Activated CD8-positive, alpha-beta memory T cell treated with anti-CD3 and anti-CD28 coated beads, Interleukin-2, amount 50 U/mL, for 48 hours (primary cell): ENCODE data around the gene USB1.
"Not testable (repeated sequence)": the region's sequence is repeated elsewhere in the genome, so short reads cannot be mapped to it uniquely, and the experiment has no call there.

Experiments
- DNase-seq: peaks from one replicate; pipeline ENCODE4 v3.0.0-alpha.2; 2020

The USB1 gene

DNA sequence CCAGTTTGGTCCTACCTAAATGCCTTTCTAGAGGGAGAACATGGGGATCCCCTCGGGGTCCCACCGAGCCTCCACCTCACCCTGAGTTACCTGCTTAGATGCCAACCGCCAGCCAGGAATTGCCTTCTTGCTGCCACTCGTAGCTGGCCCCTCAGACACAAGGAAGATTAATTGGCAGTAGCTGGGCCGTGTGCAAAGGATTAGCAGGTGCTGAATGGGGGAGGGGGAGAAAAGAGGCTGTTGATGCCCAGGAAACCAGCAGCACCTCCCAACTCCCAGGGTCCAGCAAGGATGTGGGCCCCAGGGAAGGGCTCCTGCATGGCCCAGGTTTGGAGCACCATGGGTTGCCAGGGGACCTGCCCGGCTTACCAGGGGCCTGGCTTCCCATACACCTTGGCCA is 30.2 kb upstream of the USB1 start, which contains the start of gene CNGB1:
TSS of gene CNGB1 (minus strand) at position 159 of the 400 bp plus-strand sequence. CDS start 3,842 bp downstream, outside the sequence.
- DNase-seq, result no peak

DNA sequence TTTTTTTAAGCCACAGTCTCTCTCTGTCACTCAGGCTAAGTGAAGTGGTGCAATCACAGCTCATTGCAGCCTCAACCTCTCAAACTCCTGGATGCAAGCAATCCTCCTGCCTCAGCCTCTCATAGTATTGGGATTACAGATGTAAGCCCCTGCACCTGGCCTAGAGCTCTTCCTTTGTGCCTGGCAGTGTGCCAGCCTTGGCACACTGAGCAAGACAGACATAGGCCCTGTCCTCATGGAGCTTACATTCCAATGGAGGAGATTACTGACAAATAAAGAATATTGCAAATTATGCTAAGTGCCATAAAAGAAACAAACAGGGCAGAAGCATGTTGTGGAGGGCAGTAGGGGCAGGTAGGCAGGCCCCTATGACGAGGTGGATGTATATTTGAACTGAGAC is 29.4 kb upstream of the USB1 start:
- DNase-seq, result no peak

DNA sequence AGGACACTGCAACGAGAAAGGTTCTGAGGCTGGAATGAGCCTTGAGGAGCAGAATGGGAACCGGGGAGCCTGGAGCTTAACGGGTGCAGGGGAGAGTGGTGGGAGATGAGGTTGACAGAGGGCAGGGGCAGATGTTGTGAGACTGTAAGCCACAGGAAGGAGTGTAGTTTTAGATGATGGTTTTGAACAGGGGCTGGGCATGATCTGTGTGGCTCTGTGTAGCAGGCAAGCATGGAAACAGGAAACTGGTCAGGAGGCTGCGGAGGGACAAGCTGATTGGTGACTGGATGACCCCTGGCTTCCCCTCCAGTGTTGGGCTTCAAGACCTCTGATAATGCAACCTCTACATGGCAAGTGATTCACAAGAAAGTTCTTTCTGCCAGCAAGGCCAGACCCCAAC is 28.9 kb upstream of the USB1 start:
- DNase-seq, result no peak

DNA sequence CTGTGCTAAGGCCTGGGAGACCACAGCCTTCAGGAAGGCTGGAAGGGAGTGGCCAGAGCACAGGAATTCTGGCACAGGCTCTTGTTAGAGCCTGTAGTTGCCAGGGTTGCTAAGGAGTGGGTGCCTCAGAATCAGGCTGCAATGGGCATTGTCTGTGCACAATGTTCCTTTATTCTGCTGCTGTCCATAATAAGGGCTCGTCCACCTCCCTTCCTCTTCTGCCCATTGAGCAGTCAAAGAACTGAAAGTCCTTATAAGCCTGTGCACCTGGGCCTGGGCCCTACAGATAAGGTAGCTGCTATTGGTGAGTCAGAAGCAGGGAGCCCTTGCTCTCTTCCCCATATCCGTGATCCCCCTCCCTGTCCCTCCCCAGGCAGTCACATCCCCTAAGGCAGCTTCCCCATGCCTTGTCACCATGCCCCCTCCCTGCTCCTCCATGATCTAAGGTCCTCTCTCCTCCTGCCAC is 24.8 kb upstream of the USB1 start:
- DNase-seq, result no peak

DNA sequence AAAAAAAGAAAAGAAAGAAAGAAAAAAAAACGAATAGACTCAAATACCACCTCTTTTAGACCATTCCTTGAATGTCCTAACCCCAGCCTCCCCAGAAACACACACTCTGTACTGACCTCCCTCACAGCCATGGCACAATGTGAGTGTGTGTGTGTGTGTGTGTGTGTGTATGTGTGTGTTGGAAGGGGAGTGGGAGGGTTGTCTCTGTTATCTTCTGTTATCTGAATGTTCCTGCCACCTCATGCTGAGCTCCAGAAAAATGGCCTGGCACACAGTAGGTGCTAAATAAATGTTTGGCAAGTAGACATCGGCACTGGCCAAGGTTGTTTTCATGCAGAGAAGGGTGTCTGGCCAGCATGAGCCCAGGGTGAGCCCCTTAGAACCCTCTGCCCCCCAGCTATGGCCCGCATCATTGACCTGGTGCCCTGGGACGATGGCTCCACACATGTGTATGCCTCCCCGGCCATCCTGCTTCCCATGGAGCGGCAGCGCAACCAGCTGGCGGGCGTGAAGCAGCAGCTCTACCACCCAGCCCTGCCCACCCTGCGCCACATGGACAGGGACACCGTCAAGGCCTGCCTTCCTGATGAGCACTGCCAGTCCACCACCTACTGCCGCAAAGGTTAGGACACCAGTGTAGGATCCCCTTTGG is 23.7 kb upstream of the USB1 start:
- DNase-seq, result no peak

DNA sequence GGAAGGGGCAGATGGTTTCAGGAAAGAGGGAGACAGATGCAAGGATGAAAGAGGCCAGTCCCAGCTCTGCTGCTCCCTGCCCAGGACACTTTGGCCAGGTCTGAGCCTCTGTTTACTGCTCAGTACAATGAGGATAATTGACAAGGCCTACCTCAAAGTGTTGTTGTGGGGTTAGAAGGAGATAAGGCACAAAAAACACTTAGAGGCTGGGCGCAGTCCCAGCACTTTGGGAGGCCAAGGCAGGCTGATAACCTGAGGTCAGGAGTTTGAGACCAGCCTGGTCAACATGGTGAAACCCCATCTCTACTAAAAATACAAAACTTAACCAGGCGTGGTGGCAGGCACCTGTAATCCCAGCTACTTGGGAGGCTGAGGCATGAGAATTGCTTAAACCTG is 23.1 kb upstream of the USB1 start:
- not testable (repeated sequence) for DNase-seq

DNA sequence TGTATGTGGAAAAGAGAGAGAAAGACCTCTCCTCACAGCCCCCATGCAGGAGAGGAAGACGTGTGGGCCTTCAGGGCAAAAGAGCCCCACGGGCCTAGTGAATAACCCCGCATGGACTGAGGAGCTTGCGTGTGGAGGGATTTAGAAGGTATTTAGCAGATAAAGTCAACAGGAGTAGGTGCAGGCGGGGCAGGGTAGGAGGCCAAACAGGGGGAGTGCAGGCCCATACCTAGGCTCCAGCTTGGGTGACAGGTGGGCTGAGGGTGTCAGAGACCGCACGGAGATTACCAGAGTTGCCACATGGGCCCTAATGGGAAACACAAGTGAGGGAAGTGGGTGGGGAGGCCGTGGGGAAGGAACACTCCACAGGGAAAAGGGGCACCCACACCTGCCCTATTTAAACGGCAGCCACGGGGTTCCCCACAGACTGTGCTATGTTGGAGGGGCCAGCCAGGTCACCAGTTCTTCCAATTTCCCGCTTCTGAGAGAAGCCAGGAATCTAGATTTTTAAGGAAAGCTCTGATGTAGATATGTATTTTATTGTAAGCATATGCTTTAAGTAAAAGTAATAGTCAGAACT is 22.1 kb upstream of the USB1 start:
- no peak for DNase-seq

DNA sequence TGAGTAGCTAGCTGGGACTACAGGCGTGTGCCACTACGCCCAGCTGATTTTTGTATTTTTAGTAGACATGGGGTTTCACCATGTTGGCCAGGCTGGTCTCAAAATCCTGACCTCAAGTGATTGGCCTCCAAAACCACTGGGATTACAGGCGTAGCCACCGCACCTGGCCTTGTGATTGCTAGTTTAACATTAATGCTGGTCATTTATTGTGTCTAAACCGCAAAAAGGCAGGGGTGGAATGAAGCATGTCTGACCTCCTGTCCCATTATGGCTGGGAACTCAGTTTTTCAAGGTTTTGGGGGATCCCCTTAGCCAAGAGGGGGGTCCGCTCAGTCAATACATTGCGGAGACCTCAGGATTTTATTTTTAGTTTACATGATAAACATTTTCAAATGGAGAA is 19.6 kb upstream of the USB1 start:
- DNase-seq, result no peak

DNA sequence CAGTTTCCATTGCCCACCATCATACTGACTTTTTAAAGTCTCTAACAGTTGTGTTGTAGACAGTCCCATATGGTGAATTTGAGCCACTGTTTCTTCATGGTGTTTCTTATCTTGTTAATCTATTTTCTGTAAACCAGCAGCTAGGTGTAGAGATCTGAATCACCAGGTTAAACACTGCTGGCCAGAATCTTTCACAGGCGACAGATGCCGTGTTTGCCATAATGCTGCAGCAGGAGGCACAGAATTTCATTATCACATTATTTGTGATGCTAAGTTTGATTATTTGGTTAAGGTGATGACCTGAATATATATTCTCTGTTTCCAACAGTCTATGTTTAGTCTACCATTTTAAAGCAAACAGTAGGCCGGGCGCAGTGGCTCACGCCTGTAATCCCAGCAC is 18.8 kb upstream of the USB1 start:
- no peak for DNase-seq

DNA sequence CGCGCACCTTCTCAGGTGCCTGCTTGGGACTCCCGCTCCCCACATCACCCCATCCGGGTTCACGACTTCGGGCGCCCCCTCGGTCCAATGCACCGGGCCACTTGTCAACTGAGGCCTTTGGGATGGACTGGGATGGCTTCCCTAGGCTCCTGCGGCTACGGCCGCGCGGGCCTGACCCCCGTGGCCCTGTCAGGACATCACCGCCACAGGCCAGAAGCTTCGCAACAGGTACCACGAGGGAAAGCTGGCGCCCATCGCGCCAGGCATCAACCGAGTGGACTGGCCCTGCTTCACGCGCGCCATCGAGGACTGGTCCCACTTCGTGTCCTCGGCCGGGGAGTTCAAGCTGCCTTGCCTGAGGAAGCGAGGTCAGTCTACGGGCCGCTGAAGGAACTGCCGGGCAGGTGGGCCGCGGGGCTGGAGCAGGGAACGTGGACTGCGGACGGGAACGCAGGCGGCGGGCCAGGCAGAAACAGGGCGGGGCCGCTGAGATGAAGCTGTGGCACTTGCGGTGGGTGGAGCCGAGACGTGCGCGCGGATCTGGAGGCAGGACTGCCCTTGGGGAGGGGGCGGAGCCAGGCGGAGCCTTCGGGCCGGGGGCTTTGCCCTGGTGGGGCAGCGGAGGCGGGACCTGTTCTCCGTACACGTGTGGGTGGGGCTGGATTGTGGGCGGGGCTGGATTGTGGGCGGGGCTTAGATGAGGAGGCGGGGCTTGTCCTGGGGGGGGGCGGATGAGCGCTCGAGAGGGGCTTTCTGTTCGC is 16.6 kb upstream of the USB1 start:
- DNase-seq, result peak; percentile 95

DNA sequence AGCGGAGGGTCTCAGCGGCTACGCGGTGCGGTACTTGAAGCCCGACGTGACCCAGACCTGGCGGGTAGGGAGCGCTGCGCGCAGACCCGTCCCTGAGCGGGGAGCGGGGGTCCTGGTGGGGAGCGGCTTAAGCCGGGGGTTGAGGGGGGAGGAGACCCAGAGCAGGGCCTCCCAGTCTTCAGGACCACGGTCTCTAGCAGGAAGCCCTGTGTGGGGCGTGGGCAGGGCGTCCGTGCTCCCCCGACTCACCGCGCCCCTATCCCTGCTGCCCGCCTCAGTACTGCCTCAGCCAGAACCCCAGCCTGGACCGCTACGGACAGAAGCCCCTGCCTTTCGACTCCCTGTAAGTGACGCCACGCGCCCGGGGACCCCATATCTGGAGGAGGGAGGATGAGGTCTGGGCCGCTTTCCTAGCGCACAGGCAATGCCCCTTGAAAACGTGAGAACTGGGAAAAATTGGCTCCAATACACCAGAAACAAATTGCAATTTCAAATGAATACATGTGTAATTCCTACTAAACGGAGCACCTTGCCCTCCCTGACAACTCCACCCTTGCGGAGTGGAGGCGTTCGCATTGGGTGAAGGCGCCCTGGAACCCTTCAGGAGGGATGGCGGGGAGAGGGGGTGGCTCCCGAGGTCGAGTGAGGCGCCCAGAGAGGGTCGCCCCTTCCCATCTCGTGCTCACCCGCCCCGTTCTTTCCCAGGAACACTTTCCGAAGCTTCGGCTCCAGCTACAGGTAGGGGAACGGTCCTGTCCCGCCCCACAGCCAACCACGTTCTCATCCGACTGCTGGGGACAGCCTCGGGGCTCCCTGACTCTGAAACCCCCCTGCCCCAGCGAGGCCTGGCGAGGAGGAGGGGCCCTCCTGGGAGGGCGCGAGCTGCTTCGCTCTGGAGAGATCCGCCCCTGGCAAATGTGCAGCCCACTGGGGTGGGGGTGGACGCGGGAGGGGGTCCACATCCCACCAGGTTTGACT is 15.7 kb upstream of the USB1 start:
- DNase-seq, result no peak

DNA sequence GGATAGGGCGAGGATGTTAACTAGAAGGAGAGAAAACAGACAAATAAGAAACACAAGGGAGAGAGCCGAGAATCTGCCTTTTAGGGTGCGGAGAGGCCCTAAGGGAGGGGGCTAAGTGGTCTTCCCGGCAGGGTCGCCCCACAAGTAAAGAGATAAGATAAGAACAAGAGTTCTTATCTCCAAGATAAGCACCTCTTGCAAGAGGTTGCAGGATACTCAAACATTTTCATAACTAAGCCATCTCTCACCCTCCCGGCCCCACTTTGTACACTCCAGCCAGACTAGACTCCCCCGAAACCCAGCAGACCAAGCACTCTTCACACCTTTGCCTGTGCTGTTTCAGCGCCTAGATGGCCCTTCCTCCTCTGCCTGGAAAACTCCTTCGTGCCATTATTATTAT is 15.0 kb upstream of the USB1 start:
- no peak for DNase-seq

DNA sequence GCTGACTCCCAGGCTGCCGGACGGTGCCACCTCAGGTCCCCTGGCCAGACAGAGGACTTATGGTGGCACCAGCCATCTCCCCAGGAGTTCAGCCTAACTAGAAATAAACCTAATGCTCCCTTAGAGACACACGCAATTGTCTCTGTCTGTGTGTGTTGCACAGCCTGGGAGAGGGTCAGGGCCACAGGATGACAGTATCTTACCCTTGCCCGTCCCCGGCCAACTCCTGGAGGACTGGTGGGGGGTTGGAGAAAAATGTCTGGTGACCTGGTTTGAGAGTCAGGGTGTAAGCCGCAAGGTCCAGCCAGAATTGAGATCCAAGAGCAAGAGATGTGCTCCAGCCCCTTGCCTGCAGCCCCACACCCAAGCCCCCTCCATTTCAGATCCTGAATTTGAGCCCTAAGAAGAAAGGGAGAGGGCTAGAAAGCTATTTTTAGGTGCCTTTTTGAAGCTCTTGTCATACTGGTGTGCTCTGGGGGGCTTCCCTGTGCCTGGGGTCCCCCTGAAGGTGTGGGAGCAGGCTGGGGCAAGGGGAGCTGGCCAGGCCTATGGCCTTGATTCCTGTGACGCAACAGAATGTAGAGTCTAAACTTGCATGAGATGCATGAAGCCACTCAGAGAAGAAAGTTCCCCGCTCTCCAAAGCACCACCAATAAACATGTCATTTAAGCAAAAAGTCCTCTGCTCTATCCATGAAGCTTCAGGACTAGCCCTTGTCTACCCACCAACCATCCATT is 13.6 kb upstream of the USB1 start:
- DNase-seq, result no peak

DNA sequence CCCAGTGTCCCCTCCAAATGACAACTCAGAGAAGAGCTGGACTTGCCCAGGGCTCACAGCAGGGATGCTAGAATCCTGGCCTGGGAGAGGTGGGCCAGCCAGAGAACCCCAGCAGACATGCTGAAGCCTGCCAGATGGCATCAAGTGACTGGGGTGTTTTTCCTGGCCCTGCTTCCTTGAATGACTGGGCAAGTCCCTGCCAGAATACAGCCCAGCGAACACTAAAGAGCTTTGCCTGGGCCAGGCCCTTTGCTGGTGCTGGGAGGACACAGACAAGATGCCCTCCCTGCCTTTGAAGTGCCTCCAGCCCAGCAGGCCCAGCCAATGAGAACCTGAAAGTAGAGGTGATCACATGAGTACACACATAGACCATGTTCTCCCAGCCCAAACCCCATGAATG is 12.3 kb upstream of the USB1 start:
- no peak for DNase-seq

DNA sequence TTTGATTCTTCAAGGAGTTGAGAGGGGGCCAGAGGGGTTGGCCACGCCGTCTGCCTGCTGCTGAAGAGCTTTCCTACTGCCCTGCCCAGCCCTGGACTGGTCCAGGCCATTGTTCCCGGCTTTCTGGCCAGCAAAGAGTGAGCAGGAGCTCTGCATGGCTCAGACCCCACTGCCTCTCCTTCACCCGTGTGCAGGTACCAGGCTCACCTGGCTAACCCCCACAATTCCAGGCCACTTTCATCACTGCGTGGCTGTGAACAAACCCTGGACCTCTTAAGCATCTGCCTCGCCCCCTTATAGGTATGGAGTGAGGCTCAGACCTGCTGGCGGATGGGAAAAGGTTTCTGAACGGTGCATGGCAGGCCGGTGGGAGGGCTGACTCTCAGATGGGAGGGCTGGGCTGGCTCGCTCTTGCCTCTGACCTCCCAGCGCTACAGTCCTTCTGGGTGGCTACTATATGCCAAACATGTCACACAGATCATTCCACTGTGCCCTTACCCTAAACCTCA is 9.6 kb upstream of the USB1 start:
- no peak for DNase-seq

DNA sequence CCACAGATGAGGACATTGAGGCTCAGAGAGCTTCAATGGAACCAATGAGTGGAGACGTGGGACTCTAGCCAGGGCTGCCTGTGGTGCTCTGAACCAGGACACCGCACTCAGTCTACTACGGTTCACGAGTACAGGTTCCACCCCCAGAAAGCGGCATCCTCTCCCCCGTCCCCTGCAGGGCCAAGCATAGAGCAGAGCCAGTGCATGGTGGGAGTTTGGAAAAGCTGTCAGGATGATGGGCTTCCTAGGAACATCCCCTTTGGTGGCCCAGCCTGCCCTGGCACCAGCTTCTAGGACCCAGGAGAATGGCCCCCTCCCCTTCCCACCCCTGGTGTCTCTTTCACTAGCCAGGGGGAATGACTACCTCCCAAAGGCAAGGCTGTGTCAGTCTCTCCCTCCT is 9.1 kb upstream of the USB1 start:
- no peak for DNase-seq

DNA sequence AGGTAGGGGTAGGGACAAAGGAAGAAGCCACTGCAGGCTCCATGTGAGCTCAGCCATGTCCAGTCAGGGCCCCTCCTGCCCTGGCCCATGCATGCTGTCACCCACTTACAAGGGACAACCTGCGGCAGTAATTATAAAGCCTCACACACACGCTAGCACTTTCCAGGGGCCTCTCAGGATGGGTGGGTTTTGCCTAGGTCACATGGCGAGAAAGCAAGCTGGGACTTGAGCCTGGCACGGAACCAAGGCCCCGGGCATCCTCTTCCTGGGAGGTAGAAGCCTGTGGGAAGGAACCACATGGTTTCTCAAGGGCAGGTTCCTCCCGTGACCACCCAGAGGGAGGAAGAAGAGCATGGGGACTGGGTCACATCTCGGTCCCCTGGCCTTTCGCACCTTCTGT is 7.8 kb upstream of the USB1 start:
- DNase-seq, result no peak

DNA sequence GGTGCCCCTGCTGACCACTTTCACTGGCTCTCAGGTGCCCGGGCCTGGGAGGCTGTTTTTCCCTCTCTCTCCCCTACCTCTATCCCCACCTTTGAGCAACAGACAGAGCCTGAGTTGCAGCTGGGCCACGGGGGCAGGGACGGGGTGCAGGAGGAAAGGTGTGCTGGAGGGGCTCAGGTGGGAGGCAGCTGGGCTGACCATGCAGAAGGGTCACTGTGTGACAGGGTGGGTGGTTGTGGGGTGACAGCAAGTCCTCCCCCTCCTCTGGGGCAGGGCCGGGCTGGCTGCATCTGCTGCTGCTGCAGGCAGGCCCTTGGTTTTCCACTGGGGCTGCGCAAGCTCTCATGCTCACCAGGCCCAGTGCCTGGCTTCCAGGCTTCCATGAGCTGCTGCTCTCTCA is 7.3 kb upstream of the USB1 start:
- no peak for DNase-seq

DNA sequence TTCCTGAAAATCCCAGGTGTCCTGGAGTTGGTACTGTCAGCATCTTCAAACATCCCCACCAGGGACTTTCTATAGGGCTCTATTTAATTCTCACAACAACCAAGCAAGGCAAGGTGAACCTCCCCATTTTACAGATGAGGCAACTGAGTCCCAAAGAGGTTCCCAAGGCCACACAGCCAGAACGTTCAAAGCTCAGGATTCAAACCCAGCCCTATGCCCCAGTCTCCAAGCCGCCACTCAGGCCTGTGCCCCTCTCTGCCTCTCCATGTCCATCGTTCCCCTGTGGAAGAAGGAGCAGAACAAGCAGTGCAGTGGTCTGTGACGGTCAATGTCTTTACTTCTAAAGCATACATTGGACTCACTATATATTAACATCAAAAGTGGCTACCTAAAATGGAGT is 6.8 kb upstream of the USB1 start:
- no peak for DNase-seq

DNA sequence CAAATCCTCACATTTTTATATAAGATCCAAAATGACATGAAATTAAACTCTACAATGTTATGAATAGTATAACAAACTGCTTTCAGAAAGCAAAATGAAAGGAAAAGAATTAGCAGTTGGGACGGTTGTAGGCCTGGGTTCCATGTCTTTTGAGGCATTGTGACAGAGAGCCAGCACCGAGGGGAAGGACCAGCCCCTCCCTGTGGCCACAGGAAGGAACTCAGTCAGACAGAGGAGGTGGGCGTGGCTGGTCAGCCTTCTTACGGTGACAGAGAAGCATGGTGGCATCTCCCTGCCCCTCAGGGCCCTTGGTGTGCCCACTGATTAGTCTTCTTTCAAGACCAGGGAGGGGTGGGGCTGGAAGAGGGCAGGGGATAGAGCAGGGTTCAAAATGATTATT is 6.4 kb upstream of the USB1 start:
- DNase-seq, result no peak

DNA sequence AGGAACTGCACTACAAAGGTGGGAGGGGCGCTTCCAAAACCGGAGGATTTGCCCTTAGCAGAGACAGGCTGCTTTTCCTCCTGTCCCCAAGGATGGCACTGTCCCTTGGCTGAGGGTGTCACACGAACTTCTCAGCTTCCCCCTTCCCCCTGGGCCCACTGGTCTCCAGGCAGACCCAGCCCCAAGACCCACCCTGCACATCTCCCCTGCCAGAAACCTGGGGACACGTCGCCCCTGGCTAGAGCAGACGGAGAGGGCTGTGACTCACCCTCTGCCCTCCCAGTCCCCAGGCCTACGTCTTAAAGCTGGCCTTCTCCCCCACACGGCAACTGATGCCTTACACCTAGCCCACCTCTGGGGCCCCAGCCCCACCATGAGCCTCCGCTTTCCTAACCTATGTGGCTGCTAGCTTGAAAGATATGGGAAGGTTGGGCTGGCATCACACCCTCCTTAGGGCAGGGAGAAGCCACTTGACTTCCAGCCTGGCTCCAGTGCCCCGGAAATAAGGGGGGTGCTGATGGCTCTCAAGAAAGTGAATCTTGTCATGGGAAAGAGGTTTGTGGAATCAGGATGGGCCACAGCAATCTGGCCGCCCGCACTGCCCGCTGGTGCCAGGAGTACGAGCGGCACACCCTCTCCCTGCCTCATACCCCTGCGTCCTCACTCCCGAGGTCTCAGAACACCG is 5.3 kb upstream of the USB1 start:
- no peak for DNase-seq
